HG02870 (cell line): Measurements from ENCODE around the gene H2AZ2.
"Not testable (repeated sequence)": the region's sequence is repeated elsewhere in the genome, so short reads cannot be mapped to it uniquely, and the experiment has no call there.

ENCODE experiments used
- ATAC-seq: cut with Tn5 transposase; IDR thresholded peaks from one replicate; pipeline ENCODE4 v1.9.1; 2021; ENCODE audit warnings: mild to moderate bottlenecking, moderate library complexity; ENCODE audit not compliant: unreplicated experiment

H2AZ2 gene

GRCh38 chr7:44789990-44790389, 57.9 kb downstream of the H2AZ2 start:
- ATAC-seq, result no peak

GRCh38 chr7:44787762-44788161, 60.1 kb downstream of the H2AZ2 start:
- ATAC-seq, result no peak

GRCh38 chr7:44787041-44787440, 60.8 kb downstream of the H2AZ2 start:
- no peak for ATAC-seq

- ATAC-seq, result not testable (repeated sequence)
Measured at GRCh38 chr7:44785218-44785617, 62.7 kb downstream of the H2AZ2 start.

GRCh38 chr7:44784364-44784763, 63.5 kb downstream of the H2AZ2 start:
- ATAC-seq, result no peak

GRCh38 chr7:44783407-44783806, 64.5 kb downstream of the H2AZ2 start:
- ATAC-seq, result no peak

GRCh38 chr7:44782460-44782859, 65.4 kb downstream of the H2AZ2 start:
- ATAC-seq, result no peak
